GM12801 (cell line): ENCODE data around the gene FARS2.

ENCODE experiments used
- CTCF ChIP-seq: IDR thresholded peaks from one replicate; pipeline ENCODE4 v1.5.1; 2011; ENCODE audit warnings: control low read depth; ENCODE audit not compliant: insufficient read length; ENCODE audit errors: extremely low read depth

The FARS2 gene

DNA sequence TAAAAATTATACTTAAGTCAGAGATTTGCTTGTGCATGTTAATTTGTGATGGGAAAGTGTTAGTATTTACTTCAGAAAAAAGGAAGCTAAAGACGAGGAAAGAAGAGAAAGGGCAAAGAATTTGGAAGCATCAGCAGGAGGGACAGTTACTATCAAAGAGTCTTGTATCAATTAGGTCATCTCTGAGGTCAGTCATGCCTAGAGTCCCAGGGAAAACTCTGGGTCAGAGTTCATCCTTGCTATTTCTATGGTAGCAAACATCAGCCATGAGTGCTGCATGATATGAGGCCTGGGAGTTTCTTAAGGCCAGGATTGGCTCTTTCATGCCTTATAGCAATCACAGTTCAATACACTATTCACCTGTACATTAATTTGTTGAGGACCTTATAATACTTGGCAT is 292.9 kb downstream of the FARS2 start:
- no peak for TF ChIP-seq CTCF

- no peak for TF ChIP-seq CTCF
Measured at GRCh38 chr6:5556011-5556410, 294.7 kb downstream of the FARS2 start.

- no peak for TF ChIP-seq CTCF
Measured at GRCh38 chr6:5557506-5557905, 296.2 kb downstream of the FARS2 start.

DNA sequence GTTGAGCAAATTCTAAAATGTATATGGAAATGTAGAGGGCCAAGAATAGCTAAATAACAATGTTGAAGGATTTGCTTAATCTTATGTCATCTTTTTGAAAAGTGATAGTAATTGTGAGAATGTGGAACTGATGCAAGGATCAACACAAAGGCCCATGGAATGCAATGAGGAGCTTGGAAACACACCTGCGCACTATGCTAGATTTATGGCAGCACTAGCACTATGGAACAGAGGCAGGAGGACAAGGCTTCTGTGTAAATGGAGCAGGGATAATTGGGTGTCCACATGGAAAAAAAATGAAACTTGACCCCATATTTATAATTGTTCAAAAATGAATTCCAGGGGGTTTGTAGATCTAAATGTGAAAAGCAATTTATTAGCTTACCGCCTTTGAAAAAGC is 298.3 kb downstream of the FARS2 start:
- no peak for TF ChIP-seq CTCF

GRCh38 chr6:5562277-5562676 is 301.0 kb downstream of the FARS2 start:
- TF ChIP-seq CTCF, result no peak

GRCh38 chr6:5563086-5563485 is 301.8 kb downstream of the FARS2 start:
- no peak for TF ChIP-seq CTCF

GRCh38 chr6:5565971-5566370 is 304.7 kb downstream of the FARS2 start:
- no peak for TF ChIP-seq CTCF

DNA sequence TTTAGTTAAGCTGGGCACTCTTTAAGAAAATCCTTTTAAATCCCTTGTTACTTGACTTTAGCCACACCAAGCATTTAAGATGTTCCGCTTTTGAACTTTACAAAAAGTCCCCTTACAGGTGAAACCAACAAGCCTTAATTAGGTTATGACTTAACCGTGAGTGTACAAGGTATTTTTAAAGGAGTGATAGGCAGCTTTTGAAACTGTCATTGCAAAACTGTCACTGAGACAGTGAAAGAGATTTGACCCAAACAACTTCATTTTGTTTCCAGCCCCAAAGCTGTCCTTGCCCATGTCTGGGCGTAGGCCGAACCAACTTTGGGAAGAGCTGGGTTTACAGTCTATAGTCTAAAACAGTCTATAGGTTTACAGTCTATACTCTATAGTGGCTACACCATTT is 305.4 kb downstream of the FARS2 start:
- no peak for TF ChIP-seq CTCF
